AG20443 (cell line): ENCODE data around the gene LATS1.
A peak's percentile ranks its signal among the peaks of the same experiment; 100 is the strongest.
"Not testable (repeated sequence)": the region's sequence is repeated elsewhere in the genome, so short reads cannot be mapped to it uniquely, and the experiment has no call there.

Experiments used
- DNase-seq: peaks from one replicate; pipeline ENCODE4 v3.0.0; 2012; ENCODE audit warnings: low spot score, mixed read lengths

Gene LATS1

DNA sequence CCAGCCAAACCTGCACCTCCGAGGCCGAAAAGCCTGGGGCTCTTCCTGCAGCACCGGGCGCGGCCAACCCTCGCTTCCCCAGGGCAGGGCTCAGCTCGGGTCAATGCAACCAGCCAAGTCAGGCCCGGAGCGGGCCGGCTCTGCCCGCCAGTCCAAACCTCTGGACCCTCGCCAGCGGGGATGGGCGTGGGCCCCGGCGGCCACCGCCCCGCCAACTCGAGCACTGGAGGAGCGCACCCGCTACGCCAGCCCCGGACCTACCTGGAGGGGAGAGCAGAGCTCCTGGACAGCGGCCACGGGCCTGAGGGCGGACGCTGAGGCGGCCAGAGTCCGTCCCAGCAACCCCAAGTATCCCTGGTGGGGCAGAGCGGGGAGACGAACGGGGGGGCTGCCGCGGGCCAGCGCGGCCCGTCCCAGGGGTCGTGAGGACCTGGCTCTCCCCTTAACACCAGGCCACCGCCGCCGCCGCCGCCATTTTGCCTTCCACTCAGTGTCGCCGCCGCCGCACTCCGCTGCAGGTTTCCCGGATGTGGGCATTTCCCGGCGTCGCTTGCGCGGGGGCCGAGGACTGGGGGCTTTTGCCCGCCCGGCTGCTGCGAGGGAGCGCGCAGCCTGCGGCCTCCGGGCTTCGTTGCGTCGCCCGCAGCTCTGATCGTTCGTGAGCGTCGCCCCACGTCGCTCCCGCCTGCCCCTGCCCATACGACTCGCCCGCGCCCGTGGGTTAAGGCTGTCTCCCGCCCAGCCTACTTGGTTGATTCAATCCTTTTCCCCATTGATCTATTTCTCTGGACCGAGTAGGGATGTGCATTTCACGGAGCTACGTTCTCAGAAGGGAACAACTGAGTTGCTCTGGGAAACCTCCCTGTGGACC, at the start of gene LATS1:
LATS1 (minus strand) TSS at position 514 of the 871 bp plus-strand sequence. CDS start 15,975 bp downstream, outside the sequence.
- DNase-seq: peak; percentile 95

DNA sequence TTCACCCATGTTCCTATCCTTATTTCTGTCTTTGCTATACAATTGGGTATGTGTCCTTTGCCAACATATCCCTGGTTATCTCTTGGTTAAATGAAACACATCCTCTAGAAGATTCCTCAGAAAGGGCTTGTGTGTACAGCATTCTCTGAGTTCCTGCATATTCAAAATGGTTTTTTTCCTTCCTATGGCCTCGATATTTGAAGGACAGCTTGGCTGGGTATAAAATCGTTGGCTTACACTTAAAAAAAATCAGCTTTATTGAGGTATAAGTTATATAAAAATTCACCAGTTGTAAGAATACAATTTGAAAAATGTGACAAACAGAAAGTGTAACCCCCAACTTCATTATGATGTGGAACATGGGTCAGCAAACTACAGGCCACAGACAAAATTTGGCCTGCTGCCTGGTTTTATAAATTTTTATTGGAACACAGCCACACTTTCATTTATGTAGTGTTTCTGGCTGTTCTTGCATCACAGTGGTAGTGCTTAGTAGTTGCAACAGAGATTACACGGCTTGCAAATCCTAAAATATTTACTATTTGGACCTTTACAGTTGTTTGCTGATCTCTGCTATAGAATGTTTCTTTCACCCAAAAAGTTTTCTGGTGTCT, 48.4 kb upstream of the LATS1 start:
- DNase-seq: no peak

GRCh38 chr6:149763866-149764265, 46.0 kb upstream of the LATS1 start:
- DNase-seq: peak; percentile 16

DNA sequence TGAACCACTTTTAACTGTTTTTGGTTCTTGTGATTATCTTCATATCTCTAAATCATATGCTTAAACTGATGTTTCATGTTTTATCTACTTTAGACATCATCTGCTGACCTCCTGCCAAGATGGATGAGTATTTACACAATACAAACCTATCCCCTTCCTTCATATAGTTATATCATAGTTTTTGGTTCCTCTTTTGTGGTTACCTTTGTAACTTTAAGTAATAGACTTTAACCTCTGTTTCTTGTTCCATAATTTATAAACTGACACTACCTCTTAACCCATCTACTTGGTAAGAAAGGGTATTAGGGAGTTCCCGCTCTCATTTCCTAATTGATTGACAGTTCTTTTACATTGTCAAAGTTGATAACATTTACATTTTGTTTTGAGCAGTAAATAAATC, 43.5 kb upstream of the LATS1 start:
- no peak for DNase-seq

GRCh38 chr6:149756261-149756636, 38.3 kb upstream of the LATS1 start:
- DNase-seq: no peak

GRCh38 chr6:149755300-149756260, 37.7 kb upstream of the LATS1 start:
- no peak for DNase-seq

GRCh38 chr6:149754548-149754947, 36.6 kb upstream of the LATS1 start:
- no peak for DNase-seq

DNA sequence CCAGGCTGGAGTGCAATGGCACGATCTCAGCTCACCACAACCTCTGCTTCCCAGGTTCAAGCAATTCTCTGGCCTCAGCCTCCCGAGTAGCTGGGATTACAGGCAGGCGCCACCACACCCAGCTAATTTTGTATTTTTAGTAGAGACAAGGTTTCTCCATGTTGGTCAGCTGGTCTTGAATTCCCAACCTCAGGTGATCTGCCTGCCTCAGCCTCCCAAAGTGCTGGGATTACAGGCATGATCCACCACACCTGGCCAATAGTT, 35.4 kb upstream of the LATS1 start:
- not testable (repeated sequence) for DNase-seq

- DNase-seq: no peak
Measured at GRCh38 chr6:149752600-149753373, 34.9 kb upstream of the LATS1 start.

- not testable (repeated sequence) for DNase-seq
Measured at GRCh38 chr6:149751920-149752319, 34.0 kb upstream of the LATS1 start.

- DNase-seq: no peak
Measured at GRCh38 chr6:149751239-149751638, 33.3 kb upstream of the LATS1 start.

GRCh38 chr6:149750136-149750609, 32.3 kb upstream of the LATS1 start:
- peak; percentile 67 for DNase-seq

DNA sequence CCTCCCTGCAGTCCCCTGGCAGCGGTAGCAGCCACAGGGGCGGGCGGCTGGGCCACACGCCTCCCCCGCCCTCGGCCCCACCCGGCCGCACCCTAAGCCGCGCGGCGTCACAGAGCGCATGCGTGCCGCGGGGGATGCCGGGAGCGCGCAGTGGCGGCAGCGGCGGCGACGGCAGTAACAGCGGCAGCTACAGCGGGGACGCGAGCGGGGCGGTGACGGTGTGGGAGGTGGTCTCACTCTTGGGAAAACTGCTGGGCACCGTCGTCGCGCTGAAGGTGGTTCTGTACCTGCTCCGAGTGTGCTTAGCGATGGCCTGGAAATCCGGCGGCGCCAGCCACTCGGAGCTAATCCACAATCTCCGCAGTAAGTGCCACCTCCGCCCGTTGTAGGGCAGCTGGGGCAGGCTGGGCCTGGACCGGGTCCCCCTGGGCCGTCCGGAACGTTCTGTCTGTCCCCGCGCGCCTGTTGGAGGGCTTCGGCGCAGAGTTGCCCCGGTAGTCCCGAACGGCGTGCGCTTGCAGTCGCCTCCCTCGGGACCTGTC, 31.8 kb upstream of the LATS1 start, which contains the start of gene PCMT1:
PCMT1 (plus strand) TSS at position 148 of the 542 bp plus-strand sequence; CDS start at position 309, 161 bp downstream.
- peak; percentile 99 for DNase-seq

GRCh38 chr6:149749082-149749593, 31.2 kb upstream of the LATS1 start:
- DNase-seq: not testable (repeated sequence)

- DNase-seq: peak; percentile 92
Measured at GRCh38 chr6:149746147-149746946, 28.4 kb upstream of the LATS1 start, which contains the start of gene NUP43. TSS of gene NUP43 (minus strand) at chr6:149746529. CDS start at chr6:149746495, 34 bp downstream.

GRCh38 chr6:149745252-149745651, 27.4 kb upstream of the LATS1 start:
- DNase-seq: not testable (repeated sequence)

DNA sequence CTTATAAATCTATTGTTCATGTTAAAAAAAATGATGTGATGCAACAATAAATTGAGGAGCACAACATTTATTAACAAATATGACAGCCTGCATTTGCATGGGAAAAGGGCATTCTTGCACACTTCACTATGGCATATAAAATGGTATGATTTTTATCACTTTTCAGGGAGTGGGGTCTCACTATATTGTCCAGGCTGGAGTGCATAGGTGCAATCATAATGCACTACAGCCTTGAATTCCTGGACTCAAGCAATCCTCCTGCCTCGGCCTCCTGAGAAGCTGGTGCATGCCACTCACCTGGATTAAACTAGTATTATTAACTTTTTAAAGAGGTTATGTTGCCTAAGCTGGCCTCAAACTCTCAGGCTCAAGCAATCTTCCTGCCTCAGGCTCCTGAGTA, 17.0 kb upstream of the LATS1 start:
- DNase-seq: no peak

- DNase-seq: no peak
Measured at GRCh38 chr6:149733089-149733720, 15.3 kb upstream of the LATS1 start.

DNA sequence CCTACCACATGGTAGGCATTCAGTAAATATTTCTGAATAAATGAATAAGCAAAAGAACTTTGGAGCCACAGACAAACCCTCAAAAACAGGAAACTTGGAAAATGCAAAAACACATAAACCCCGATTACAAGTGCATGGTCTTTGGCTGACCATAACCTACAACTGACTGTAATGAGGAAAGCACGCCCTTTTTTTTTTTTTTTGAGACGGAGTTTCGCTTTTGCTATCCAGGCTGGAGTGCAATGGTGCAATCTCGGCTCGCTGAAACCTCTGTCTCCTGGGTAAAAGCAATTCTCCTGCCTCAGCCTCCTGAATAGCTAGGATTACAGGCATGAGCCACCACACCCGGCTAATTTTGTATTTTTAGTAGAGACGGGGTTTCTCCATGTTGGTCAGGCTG, 11.9 kb upstream of the LATS1 start:
- no peak for DNase-seq
